Activated T-helper 1 cell treated with anti-CD3 and anti-CD28 coated beads, Interleukin-2, amount 50 U/mL, for 16 hours (primary cell): ENCODE measurements around the gene LSM10.

ENCODE experiments used
- DNase-seq, 2 donors: peaks; one replicate each; pipeline ENCODE4 v3.0.0-alpha.2; 2020; ENCODE audit warnings: low read depth in 1 of 2, low spot score in 1 of 2

Gene LSM10

DNA sequence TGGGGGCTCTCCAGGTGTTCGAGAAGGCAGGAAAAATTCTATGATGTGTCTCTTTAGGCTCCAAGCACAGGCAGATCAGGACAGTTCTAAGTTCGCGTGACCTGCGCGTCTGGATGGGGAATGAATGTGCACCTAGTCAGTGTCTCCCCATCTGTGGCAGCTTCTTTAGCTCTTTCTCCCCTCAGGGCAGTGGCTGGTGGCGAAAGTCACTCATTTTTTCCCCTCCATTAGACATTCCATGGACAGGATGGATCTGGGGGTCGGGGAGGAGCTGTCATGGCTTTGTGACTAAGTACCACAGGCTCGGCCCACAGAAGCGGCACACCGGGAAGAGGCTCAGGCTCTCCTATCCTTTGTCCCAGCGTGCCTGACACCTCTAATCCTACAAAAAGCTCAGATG lies 43.2 kb downstream of the LSM10 start:
- no peak for DNase-seq

DNA sequence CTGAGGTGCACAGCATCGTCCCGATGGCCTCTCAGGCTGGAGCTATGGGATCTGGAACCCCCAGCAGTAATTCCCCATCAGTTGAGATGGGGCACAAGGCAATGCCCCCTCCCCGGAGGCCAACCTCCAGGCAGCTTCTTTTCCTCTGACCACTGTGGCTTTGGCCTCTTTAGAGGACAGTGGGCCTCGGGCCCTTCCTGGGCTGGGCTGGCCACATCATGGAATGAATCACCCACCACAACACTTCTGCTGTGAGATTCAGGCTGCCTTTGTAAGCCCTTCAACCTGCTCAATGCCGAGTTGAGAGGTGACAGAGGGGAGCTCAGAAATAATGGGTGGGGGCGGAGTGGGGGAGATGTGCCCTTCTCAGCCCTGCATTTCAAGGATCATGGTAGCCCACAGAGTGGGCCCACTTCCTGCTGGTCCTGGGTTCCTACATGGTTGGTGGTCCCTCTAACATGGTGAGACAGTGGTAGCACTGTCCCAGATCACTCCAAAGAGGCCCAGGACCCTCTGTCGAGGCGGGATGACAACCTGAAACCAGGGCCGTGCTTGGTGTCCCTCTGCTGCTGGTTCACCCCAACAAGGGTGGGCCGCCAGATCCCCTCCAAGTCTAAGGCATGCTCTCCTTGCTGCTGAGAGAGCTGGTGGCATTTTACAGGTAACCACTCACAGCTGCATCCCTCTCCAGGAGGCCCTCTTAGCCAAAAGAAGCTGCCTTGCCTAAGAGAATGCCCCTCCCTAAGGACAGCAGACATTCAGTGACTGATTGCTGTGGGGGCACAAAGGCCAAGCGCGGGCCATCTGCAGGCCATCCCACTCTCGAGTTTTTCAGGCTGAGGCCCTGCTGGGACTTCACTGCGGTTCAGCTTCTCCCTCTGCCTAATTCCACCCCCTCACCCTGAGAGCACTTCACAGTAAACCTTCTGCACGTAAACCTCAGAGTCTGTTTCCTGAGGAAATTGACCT lies 44.5 kb downstream of the LSM10 start:
- DNase-seq = no peak

- no peak for DNase-seq
These were observed 45.4 kb downstream of the LSM10 start for GRCh38 chr1:36352125-36352909.

DNA sequence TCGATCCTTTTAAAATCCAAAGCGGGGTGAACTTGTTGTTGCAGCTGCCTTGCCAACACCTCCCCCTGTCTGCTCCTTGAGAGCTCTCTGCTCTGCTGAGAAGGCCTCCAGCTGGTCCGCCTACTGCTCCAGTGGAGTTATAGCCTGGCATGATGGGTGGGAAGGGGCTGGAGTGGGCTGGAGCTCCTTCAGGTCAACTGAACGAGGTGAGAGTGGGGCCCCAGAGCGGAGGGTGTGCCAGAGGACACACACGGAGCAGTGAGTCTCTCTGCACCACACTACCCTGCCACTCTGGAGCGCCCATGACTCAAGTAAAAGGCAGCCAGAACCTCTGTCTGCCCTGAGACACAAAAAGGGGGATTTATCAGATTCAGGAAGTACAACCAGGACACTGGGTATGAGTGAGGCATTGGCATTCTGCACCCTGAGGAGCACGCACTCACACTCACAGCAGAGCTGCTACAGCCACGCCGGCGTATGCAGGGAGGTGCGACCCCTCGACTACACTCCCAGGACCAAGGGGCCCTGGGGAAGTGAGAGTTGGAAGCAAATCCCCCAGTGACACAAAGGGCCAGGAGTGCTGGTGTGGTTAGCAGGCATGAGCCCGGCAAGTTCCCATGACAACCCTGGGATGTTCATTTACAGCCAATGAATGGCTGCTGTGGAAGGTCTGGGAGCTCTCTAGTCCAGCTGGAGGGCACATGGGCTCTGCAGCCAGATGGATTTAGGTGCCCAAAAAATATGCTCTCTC lies 46.3 kb downstream of the LSM10 start:
- DNase-seq = no peak

- DNase-seq = no peak
These were observed 47.0 kb downstream of the LSM10 start for GRCh38 chr1:36350659-36351226.

DNA sequence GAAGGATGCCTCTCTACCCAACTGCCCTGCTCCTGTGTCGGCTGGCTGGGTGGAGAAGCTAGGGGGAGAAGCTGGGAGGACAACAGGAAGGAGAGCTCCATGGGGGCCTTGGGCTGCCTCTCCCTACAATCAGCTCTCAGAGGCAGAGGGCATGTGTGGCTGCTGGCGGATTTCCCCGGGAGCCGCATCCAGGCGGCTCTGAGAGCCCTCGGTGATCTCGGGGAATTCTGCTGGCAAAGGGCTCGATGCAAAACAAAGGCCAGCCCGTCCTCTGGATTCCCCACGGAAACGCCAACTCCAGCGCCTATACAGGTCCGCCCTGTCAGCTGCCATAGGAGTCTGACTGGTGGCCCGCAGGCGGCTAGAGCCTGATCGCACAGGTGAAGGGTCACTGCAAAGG lies 47.9 kb downstream of the LSM10 start:
- no peak for DNase-seq

DNA sequence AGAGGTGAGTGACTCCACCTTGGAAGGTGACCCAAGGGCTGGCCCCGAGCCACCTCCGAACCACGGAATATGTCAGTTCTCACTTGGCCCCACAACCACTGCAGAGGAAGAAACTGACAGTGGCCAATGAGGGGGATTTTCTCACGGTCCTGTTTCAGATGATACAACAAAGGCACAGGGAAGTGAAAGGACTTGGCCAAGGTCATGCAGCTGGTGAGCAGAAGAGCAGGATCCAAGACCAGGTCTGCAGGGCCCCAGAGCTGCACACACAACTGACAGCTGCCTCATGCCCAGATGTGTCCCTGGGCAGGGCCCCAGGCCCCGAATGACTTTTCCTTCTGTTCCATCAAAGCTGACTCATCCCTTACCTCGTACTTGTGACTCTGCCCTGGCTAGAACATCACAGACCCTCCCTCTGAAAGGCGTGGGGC lies 48.5 kb downstream of the LSM10 start:
- DNase-seq = no peak

- DNase-seq = no peak
These were observed 50.9 kb downstream of the LSM10 start for GRCh38 chr1:36346741-36347370.

DNA sequence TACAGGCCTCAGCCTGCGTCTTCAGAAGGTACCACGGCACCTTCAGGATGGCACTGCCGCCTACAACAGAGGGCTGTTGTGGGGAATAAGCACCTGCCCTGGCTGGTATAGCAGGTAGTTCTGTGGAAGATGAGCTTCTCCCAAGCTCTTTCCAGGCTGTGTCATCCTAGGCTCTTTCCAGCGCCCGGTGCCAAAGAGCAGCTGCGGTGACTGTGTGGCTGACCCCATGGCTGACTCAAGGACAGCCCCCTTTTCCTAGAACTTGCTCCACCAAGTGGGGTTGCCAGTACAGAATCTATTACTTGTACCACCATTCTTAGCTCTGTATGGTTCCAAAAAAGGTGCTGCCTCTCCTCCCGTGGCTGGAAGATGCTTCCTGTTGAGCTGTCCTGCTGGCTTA lies 52.4 kb downstream of the LSM10 start:
- DNase-seq = no peak

DNA sequence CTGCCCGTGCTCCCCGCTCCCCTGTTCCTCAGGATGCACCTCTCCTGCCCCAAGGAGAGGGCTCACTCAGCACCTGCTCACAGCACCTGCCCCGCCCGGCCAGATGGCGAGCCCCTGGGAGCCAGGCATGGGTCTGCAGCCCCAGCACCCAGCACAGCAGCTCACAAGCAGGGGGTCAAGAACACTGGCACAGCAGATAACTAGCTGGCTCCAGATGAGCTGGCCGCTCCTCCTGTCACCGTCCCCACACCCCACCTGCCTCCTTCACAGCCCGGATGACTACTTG lies 53.4 kb downstream of the LSM10 start:
- no peak for DNase-seq

DNA sequence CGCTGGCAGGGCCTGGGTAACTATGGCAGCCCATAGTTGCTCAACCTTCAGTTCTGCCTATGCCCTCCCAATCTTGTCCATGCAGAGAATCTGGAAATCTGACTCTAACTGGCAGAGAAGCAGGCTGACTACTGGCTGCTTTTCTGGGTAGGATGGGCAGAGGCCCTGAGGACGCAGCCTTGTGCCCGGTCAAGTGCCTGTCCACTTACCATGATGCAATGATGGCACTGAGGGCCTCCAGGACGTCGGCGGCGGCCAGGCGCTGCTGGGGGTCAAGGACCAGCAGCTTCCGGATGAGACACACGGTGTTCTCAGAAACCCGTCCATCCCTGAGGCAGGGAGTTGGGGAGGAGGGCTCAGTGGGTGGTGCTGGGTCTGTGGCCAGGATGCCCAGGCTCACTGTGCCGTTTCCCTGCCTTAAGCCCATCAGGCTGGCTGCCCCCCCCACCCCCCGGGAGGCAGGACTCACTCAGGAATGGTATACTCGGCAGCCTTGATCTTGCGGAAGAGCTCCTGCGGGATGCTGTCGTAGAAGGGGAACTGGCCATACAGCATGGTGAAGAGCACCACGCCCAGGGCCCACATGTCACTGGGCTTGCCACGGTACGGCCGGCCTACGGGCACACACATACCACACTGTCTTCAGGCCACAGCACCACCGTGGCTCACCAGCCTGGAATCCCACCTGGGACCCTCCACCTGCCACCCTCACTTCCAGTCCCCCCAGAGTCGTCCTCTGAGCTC lies 53.9 kb downstream of the LSM10 start:
- DNase-seq = no peak
